Activated naive CD4-positive, alpha-beta T cell treated with Interleukin-2 at 50 U/mL for 16 hours (primary cell): Measurements from ENCODE around the gene SEC62.
"Not testable (repeated sequence)": the region's sequence is repeated elsewhere in the genome, so short reads cannot be mapped to it uniquely, and the experiment has no call there.

Source experiments
- DNase-seq: peaks from one replicate; pipeline ENCODE4 v3.0.0-alpha.2; 2020

Gene SEC62

DNA sequence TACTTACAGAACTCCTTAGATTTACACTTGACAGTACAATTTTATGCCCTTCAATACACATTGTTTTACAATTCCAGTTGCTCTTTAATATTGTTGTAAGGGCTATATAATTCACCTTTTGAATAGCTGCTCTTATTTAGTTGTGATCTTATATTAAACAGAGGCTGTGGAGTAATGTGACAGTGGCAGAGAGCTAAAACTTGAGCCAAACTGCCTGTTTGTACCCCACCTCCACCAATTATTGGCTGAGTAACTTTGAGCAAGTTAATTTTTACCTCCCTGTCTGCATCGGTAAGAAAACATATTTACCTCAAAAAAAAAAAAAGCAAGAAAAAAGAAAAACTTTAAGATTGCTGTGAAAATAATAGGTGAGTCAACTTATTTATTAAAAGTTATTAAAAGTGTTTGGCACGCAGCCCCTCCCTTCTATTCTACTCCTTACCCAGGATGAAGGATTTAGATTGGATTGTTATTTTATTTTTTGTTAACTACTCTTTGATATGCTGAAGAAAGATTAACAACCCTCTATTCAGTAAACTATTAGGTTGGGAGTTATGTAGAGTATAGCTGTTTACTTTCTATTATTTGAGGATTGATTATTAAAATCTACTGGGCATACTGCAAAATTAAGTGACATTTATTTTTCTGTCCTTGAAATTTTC is 1.7 kb downstream of the SEC62 start:
- no peak for DNase-seq

DNA sequence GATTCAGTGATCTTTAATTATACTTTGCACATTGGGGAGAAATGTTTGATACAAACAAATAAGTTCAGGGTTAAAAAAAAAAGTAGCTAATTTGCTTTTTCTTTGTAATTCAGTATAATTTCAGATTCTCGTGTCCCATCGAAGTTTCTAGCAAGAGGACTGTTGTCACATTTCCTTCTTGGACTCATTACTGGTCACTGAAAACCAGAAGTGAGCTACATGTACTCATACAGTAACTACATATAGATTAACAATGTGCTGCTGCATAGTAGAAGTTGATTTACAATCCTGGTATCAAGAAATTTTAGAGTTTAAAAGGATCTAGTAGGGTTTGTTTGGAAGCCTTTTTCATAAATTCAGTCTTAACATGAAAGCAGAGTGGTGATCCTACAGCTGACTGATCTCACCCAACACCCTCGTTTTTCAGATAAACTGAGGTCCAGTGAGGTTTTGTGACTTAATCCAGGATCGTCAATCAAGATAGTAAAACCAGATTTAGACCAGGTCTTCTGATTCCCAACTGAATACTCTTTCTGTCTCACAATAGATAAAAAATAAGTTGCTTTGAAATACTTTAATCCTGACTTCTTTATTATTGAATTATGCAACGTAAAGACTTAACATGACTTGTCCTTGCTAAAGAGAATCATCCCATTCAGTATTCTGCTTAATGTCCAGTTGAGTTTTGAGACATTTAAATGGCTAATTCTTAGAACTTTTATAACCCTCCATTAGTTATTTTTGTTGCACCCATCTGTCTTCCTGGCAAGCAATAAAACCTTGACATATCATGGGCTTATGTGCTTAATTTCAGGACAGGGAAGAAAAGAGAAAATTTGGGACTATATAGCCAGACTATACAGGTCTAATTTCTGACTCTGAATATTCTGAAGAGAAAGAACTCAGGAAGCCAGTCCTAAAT is 2.8 kb downstream of the SEC62 start:
- no peak for DNase-seq

DNA sequence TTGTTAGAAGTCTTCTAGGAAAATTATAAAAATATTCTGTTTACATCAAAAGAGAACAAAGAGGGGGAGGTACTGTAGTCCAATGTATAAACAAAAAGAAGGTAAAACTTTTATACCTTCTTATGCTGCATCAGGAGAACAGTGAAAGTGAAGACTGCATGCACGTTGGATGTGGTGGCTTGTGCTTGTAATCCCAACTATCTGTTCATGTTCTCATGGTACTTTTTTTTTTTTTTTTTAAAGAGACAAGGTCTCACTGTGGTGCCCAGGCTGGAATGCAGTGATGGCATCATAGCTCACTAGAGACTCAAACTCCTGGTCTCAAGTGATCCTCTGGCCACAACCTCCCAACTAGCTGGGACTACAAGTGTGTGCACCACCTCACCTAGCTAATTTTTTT is 4.2 kb downstream of the SEC62 start:
- DNase-seq = no peak

DNA sequence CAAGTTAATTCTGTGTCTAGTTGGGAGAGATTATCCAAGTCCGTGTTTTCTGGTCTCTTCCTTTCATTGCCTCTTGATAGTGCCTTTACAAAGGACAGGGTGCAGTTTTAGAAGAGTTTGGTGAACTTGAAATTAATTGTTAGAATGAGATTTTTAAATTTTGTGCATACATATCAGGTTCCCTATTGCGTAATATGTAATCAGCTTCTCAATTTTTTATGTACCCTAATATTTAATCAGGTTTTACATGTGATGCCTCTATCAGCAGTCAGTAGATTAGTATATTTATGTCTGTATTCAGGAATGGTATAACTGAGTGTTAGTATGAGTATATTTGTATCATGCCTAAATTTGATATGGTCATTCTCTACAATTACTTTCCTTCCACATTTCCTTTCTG is 4.9 kb downstream of the SEC62 start:
- DNase-seq = no peak

DNA sequence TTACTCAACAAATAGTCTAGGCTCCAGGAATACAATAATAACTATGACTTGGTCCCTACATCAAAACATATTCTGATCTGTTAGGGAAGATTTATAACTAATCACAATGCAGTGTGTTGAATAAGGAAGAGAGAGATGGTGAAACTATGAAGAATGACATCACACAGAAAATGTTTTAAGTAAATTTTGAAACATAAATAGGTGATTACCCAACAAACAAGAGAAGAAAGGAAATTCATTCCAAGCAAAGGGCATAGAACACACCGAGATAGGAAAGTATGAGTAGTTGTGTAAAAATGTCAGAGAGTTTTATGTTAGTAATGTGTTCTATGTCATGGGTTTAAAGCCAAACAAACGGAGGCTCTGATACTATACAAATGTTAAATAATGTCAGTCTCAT is 13.4 kb downstream of the SEC62 start:
- no peak for DNase-seq

DNA sequence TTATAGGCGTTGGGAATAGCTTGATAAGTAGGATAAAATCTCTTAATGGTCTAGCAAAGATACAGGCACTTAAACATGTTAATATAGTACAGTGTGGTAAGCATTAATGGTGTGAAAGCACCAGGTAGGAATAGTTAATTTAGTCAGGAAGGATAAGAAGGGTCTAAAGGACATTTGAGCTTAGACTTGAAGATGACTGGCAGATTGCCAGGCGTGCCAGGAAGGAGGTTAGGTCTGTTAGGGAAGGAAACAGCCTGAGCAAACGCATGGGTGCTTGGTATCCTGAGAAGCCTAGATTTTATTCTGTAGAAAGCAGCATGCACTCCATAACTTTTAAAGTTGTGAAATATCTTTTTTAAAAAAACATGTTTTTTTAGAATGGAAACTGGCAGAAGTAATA is 17.7 kb downstream of the SEC62 start:
- no peak for DNase-seq

DNA sequence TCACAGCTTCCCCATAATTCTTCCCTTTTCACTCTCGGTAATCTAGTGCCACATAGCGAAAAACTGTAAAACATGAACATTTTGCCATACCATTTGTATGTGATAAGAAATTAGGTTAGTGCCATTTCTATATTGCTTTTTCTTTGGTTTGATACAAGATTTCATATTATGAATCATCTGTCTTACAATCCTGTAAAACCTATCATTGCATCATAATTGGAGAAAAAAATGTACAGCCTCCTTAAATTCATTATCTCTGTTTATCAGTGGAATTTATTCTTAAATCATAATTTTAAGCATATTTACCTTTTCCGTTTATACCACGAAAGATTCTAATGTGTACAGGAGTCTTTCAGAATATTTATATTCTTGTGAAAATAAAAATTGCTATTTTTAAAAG is 23.8 kb downstream of the SEC62 start:
- no peak for DNase-seq

DNA sequence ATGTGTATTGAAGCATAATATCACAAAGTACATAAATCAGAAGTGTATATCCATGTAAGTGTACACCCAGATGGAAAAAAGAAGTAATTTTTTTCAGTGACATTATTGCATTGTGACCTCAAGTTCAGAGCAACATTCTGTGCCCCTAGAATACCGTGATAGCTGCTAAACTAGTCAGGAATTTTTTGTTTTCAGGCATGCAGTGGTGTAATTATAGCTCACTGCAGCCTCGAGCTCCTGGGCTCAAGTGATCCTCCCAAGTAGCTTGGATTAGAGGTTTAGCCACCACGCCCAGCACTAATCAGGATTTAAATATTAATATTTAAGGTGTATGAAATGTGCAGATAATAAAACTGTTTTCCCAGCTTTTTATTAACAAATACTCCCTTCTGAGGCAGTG is 25.5 kb downstream of the SEC62 start:
- DNase-seq = no peak

DNA sequence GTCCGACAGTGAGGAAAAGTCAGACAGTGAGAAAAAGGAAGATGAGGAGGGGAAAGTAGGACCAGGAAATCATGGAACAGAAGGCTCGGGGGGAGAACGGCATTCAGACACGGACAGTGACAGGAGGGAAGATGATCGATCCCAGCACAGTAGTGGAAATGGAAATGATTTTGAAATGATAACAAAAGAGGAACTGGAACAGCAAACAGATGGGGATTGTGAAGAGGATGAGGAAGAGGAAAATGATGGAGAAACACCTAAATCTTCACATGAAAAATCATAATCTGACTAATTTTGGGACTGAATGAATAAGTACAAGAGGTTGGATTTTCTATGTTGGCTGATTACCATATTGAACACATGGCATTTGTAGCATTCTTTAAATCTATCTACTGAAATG is 26.2 kb downstream of the SEC62 start:
- DNase-seq = no peak

DNA sequence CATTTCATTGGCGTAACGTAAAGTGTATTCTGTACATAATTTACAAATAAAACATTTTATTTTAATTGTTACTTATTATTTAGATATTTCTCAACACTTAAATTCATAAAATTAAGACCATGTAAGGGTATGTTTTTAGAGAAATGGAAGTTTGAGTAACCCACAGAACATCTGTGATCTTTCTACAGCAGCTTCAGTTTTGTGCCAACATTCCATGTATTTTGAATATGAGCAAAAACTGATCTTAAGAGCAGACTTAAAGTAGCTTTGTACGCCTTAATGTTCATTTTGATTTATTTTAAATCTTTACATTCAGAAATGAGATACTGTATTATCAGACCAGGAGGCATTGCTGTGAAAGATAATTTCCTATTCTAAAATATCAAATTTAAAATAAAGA is 27.2 kb downstream of the SEC62 start:
- no peak for DNase-seq

DNA sequence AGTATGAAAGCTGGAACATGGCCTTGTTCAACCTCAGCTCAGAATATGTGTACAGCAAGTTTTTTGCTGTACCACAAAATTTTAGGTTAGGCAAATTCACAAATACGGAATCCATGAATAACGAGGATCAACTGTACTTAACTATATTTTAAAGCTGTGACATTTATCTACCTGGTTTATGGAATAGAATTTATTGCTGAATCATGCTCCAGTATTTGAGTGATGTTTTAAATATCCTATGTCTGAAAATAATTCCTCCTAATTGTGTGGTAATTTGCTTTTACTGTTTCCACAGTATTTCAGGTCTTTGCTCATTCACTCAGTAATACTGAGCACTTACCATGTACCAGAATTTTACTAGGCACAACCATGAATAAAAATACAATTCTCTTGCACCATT is 29.5 kb downstream of the SEC62 start:
- no peak for DNase-seq

DNA sequence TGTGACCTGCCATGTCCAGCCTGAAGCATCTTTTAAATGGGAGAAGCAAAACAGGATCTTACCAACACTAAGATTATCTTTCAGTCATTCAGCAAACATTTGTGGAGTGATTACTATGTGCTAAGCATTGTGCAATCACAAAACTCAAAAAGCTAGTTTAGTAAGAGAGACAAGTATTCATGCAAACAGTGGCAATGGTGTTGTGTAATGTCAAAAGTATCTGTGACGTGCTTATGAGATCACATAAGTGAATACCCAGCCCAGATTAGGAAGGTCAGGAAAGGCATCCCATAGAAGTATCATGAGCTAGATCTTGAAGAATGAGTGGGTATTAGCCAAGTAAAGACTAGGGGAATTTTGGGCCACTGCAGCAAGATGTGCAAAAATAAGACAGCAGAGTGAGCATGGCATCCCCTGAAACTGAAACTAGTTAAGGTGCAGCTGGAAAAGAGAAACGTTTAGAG is 32.1 kb downstream of the SEC62 start:
- no peak for DNase-seq

DNA sequence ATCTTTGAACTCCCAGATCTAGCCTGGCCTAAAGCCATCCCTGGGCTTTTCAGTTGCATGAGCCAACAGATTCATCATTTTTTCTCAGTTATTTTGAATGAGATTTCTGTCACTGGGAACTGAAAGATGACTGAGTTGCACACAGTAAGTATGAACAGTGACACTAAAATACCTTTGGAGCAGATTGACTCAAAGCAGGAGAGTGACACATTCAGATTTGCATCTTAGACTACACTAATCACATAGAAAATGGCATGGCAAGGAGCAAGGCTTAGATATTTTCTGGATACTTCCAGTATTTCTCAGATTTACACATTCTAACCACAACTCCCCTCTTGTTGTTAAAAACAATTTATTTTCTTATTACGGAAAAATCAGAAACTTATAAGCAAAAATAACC is 32.8 kb downstream of the SEC62 start:
- no peak for DNase-seq

DNA sequence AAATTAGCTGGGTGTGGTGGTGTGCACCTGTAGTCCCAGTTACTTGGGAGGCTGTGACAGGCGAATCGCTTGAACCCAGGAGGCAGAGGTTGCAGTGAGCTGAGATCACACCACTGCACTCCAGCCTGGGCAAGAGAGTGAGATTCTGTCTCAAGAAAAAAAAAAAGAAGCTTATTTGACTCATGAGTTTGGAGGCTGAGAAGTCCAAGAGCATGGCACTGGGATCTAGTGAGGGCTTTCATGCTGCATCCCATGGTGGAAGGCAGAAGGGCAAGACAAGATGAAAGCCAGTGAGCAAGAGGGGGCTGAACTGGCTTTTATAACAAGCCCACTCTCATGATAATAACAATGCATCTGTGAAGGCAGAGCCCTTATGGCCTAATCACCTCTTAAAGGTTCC is 33.4 kb downstream of the SEC62 start:
- no peak for DNase-seq

DNA sequence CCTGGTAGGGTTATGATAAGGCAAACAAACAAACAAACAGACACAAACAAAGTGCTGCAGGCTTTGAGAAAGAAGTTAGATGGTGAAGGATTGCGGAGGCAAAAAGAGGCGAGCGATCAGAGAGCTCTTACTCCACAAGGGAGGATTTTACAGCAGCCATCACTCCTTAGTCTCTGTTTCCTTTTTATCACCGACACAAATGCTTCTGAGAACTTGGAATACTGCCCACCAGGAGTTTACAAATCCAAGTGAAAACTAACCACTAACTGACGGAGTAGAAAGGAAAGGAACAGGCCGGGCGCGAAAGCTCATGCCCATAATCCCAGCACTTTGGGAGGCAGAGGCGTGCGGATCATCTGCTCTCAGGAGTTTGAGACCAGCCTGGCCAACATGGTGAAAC is 35.6 kb downstream of the SEC62 start:
- DNase-seq = no peak

DNA sequence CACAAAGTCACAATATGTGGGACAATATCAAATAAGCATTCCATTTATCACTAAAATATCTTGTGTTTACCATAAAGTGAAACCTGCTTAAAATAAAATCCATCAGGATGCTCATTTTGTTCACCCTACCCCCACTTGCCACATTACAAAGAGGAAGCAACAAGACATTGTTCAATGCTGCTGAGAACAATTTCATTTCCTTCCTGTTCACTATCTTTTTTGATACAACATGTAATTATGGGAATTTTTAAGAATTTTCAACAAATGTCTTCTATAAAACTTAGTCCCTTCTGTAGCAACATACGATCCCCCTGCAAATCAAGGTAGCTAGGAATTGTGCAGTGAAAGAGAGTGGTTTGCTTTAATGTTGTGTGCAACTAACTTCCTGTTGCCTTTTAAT is 36.3 kb downstream of the SEC62 start:
- no peak for DNase-seq

DNA sequence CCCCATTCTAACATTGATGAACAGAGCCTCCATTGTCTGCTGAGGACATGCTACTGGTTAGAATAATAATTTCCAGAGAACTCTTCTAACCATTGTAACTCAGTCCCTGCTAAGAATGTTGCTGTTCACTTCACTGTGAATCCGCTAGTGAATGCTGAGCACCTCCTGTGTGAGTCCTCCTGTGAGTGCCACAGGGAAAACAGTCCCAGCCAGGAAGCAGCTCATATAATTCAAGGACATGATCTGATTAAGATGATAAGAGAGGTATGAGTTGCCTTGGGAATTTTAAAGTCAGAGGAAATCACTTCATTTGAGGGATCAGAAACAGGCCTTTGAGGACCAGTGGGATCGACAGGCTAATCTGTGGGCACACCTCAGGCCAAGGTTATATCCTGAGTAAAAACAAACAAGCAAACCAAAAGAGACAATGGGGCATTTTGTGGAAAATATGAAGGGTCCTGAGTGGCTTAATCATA is 37.3 kb downstream of the SEC62 start:
- DNase-seq = no peak

DNA sequence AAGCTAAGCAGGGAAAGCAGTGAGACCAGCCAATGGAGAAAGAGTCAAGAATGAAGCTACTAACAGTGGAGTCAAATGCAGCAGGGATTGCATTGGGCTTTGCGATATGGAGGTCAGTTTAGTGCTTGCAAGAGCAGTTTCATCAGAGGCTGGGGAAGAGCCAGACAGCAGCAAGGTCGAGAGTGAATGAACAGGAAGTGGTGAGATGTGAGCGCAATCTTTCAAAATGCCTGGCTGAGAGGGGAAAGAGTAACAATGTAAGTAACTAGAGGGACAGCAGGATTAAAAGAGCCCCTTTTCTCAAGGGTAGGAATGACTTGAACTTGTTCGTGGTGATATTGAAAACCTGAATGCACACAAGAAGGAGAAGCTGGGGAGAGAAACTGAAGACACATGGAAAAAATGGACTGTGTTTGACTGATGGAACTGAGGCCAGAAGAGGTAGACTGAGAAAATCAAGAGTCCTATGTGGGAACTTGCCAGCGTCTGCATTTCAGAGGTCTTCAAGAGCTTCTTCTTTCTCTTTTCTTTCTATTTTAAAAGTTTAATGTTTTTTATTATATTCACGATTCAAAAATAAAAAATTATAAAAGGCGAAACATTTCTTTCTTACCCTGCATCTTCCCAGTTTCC is 40.5 kb downstream of the SEC62 start:
- peak; percentile 3 for DNase-seq

DNA sequence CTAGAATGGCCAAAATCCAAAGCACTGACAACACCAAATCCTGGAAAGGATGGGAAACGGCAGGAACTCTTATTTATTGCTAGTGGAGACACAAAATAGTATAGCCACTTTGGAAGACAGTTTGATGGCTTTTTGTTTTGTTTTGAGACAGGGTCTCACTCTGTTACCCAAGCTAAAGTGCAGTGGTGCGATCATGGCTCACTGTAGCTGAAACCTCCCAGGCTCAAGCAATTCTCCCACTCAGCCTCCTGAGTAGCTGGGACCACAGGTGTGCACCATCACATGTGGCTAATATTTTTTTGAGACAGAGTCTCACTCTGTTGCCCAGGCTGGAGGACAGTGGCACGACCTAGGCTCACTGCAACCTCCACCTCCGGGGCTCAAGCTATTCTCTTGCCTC is 43.9 kb downstream of the SEC62 start:
- DNase-seq = no peak

DNA sequence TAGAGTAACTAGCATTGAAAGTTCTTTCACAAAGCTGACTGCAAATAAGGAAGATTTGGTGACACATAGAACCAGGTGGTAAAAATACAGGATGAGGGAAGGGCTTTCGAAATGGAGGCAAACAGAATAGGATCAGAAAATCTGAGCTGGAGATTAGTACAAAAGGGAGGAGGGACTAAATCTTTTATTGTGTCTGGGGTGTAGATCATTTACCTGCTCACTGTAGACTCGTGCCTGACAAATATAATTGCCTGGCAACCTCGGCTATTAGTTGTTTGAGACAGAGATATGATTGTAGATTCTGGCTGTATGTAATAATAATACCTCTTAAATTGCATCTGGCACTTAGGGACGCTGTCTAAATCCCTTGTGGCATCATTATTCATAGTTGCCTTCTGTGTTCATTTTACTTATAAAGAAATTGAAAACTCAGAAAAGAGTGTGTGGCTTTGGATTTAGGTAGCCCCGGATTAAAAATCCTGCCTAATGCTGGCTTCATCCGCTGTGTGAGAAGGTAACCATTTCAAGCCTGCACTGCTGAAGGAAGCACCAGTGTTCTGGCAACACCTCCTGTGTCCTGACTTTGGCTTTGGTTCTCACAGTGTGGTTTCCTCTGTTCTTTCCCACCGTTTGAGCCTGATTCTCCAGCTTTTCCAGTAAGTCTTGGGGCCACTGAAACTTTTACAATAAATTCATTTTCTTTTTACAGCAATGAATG is 46.2 kb downstream of the SEC62 start:
- DNase-seq = no peak

DNA sequence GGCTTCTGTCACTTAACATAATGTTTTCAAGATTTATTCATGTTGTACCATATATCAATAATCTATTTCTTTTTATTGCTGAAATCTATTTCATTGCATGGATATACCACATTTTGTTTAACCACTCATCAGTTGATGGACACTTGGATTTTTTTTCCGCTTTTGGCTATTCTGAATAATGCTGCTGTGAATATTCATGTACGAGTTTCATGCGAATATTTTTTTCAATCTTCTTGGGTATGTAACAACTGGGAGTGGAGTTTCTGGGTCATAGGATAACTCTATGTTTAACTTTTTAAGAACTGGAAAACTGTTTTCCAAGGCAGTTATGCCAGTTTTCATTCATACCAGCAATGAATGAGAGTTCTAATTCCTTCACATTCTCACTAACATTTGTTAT is 49.5 kb downstream of the SEC62 start:
- DNase-seq = no peak

DNA sequence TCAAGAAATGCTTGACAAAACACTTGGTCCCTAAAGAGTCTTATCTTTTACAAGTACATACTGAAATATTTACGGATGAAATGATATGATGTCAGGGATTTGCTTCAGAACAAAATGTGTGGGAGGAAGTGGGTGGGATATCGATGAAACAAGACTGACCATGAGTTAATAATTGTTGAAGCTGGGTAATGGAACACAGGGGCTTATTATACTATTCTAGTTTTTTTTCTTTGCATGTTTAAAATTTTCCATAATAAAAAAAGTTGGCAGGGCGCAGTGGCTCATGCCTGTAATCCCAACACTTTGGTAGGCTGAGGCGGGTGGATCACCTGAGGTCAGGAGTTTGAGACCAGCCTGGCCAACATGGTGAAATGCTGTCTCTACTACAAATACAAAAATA is 52.7 kb downstream of the SEC62 start:
- not testable (repeated sequence) for DNase-seq

DNA sequence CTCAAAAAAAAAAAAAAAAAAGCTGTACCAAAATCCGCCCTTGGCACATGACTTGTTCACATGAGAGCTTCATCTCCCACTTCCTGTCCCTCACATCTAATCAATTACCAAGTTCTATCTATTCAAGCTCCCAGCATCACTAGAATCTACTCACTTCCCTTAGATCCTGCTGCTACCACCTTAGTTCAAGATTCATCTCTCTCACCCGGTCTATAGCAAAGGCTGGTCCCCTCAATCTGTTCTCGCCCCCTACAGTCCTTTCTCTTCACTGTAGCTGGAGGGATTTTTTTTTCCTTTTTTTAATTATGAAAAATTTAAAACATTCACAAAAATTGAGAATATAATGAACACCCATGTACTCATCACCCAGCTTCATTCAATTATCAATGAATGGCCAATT is 54.5 kb downstream of the SEC62 start:
- DNase-seq = no peak
